Measurements from ENCODE around the gene ZNF343. TPM values are rescaled to one million over a fixed set of nuclear protein-coding genes. Genes with fewer than 3 reads are reported as not detected.

Gene ZNF343
- total and polyA plus RNA-seq, 10 of the 15 experiments (the other 5 are each of a cell fraction or from before 2014, with no cell fraction given): 1.3 to 11.1 (median 9.0) TPM

DNA sequence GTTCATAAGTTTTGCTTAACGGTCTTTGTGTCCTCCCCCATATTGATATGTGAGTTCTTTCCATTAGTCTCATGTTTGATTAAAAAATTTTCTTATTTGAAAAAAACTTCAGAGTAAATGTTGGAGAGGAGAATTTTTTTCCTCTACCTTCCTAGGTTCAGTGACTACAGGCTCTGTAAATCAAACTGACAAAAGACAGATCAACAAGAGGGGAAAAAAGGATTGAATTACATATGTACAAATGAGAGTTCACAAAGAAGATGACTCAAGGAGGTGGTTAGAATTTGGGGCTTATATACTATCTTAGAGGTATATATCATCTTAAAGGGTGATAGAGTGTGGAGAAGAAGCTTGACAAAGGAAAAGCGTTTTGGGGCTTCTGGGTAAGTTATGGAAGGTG lies 33.2 kb upstream of the ZNF343 start (continued):
- no peak for TF ChIP-seq SUPT20H (IDR thresholded peaks at IDR 0.05; ENCODE audit: borderline replicate concordance, control insufficient read depth, low read depth, low read length)
- TF ChIP-seq ZNF384 (IDR thresholded peaks at IDR 0.05; ENCODE audit: borderline replicate concordance, low read depth, low read length): no peak
- TF ChIP-seq, protein P1, sequence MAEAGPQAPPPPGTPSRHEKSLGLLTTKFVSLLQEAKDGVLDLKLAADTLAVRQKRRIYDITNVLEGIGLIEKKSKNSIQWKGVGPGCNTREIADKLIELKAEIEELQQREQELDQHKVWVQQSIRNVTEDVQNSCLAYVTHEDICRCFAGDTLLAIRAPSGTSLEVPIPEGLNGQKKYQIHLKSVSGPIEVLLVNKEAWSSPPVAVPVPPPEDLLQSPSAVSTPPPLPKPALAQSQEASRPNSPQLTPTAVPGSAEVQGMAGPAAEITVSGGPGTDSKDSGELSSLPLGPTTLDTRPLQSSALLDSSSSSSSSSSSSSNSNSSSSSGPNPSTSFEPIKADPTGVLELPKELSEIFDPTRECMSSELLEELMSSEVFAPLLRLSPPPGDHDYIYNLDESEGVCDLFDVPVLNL (IDR thresholded peaks at IDR 0.05; ENCODE audit: low read depth, low read length): no peak
- TF ChIP-seq, protein P2, sequence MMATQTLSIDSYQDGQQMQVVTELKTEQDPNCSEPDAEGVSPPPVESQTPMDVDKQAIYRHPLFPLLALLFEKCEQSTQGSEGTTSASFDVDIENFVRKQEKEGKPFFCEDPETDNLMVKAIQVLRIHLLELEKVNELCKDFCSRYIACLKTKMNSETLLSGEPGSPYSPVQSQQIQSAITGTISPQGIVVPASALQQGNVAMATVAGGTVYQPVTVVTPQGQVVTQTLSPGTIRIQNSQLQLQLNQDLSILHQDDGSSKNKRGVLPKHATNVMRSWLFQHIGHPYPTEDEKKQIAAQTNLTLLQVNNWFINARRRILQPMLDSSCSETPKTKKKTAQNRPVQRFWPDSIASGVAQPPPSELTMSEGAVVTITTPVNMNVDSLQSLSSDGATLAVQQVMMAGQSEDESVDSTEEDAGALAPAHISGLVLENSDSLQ (IDR thresholded peaks at IDR 0.05): no peak

DNA sequence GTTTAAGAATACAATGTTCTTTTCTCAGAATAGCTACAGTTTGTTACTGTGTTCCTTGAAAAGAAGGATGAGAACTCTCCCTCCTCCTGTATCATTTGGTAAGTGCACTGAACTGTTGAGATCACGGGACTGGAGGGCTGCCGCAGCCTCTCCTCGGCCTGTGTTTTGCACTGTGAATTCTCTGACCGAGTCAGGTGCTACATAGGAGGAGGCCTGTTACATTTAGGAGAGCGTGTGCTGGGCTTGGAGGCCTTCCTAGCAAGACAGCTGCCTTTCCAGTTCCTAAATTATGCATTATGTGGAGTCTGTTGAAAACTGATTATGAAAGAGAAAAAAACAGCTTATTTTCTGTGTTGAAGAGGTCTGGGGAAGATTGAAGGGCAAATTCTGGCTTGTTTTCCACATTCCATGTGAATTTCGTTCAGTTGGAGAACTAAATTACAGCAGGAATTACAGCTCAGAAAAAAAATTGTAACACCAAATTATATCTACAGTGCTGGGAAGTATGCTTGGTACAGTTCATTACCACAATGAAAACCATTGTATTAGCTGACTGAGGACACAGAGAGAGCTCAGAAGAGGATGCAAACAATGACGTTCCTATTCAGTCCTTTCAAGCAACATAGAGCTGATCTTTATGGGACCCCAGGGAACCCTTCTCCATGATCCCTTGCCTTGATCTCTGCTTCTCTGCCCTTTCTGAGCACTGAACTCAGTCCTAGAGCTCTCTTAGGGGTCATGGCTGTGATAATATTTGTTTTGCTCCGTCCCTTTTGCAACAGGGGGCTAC lies 30.4 kb upstream of the ZNF343 start:
- ChIA-PET POLR2A (interaction anchor here (0.6 kb wide), 1 partner anchor 198 kb away, joined by 3 read pairs; no protein-coding TSS in a partner anchor), RAD21 (ENCODE audit: unreplicated experiment) (interaction anchor here (0.6 kb wide), 1 partner anchor 67 kb away, joined by 3 read pairs; no protein-coding TSS in a partner anchor), SMC1A (ENCODE audit: uncharacterized antibody, unreplicated experiment) (interaction anchor here (1.0 kb wide), 1 partner anchor 15 kb away, joined by 3 read pairs; no protein-coding TSS in a partner anchor), CTCF (interaction anchor here (0.6 to 1.6 kb wide), 3 partner anchors 17 to 444 kb away, joined by 3 to 10 read pairs (median 4); no protein-coding TSS in a partner anchor)
- Histone ChIP-seq H4K20me1 (ENCODE audit: control insufficient read depth, insufficient read depth) (no peaks in the 10 kb centered on the region), H3K27me3 (replicated peaks in 1 of 2; ENCODE audit: control insufficient read depth in 2 of 2, insufficient read depth in 2 of 2, low read length in 1 of 2) (peaks cover 0 to 3% of the 10 kb centered on the region in 2 experiments; a peak in 2 of 4 replicates), H3K79me2 (ENCODE audit: control insufficient read depth, insufficient read depth, low read length) (no peaks in the 10 kb centered on the region), H3K9me3 (replicated peaks; ENCODE audit: control insufficient read depth, insufficient read depth, low read length) (no peaks in the 10 kb centered on the region), H2AFZ (ENCODE audit: control insufficient read depth, low read depth, low read length) (no peak overlapping the region), H3K27ac (ENCODE audit: control insufficient read depth, insufficient read depth) (no peak overlapping the region), H3K4me1 (ENCODE audit: control insufficient read depth, insufficient read depth, low read length) (no peaks in the 10 kb centered on the region), H3K4me2 (ENCODE audit: control insufficient read depth, insufficient read depth) (no peak overlapping the region), H3K36me3 (ENCODE audit: control insufficient read depth in 2 of 2, insufficient read depth in 2 of 2, low read length in 1 of 2) (no peaks in the 10 kb centered on the region), H3K9ac (ENCODE audit: control insufficient read depth, insufficient read depth, low read length) (no peak overlapping the region), H3K4me3 (no peak overlapping the region)
- intact Hi-C loops (cut with micrococcal nuclease; ENCODE audit: unreplicated experiment): no loop called here
- FAIRE-seq (no peak), ATAC-seq (no peak), DNase-seq (ENCODE audit: low read depth, low spot score) (no peak)
- 18% methylated on average over 8 of the region's 8 CpGs for WGBS (ENCODE audit: insufficient coverage, insufficient replicate concordance, low lambda C conversion rate, missing lambda C conversion rate)
- TF ChIP-seq SMC3 (IDR thresholded peaks at IDR 0.05; ENCODE audit: borderline replicate concordance, low read length) (no peak), PML (IDR thresholded peaks at IDR 0.05; ENCODE audit: low read length) (no peak), KDM1A (IDR thresholded peaks at IDR 0.05; ENCODE audit: borderline replicate concordance) (no peak), BHLHE40 (IDR thresholded peaks at IDR 0.05; ENCODE audit: borderline replicate concordance in 1 of 2, low read depth in 2 of 2, low read length in 1 of 2) (no peak), TBL1XR1 (IDR thresholded peaks at IDR 0.05; ENCODE audit: low read depth, low read length) (no peak), NR2F1 (conservative IDR thresholded peaks at IDR 0.05) (no peak), ESRRA (IDR thresholded peaks at IDR 0.05; ENCODE audit: low read length) (no peak), CBX3 (IDR thresholded peaks at IDR 0.05; ENCODE audit: borderline replicate concordance, low read depth) (no peak), GATAD2B (conservative IDR thresholded peaks at IDR 0.05; ENCODE audit: low read depth) (no peak), RFX5 (IDR thresholded peaks at IDR 0.05; ENCODE audit: low read depth, low read length) (no peak)
- TF ChIP-seq, protein P3, sequence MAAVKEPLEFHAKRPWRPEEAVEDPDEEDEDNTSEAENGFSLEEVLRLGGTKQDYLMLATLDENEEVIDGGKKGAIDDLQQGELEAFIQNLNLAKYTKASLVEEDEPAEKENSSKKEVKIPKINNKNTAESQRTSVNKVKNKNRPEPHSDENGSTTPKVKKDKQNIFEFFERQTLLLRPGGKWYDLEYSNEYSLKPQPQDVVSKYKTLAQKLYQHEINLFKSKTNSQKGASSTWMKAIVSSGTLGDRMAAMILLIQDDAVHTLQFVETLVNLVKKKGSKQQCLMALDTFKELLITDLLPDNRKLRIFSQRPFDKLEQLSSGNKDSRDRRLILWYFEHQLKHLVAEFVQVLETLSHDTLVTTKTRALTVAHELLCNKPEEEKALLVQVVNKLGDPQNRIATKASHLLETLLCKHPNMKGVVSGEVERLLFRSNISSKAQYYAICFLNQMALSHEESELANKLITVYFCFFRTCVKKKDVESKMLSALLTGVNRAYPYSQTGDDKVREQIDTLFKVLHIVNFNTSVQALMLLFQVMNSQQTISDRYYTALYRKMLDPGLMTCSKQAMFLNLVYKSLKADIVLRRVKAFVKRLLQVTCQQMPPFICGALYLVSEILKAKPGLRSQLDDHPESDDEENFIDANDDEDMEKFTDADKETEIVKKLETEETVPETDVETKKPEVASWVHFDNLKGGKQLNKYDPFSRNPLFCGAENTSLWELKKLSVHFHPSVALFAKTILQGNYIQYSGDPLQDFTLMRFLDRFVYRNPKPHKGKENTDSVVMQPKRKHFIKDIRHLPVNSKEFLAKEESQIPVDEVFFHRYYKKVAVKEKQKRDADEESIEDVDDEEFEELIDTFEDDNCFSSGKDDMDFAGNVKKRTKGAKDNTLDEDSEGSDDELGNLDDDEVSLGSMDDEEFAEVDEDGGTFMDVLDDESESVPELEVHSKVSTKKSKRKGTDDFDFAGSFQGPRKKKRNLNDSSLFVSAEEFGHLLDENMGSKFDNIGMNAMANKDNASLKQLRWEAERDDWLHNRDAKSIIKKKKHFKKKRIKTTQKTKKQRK (IDR thresholded peaks at IDR 0.05; ENCODE audit: low read depth, low read length): no peak
- no TSS peak for BruUV-seq (replicated peaks)
- in situ Hi-C loops (cut with MboI): no loop called here
